ENCODE data around the gene BABAM2. TPM values are rescaled to one million over a fixed set of nuclear protein-coding genes. Genes with fewer than 3 reads are reported as not detected.

Gene BABAM2
- total and polyA plus RNA-seq, 4 donors, result 9.9 to 17.0 (median 13.9) TPM

GRCh38 chr2:27909901-27910300 lies 19.4 kb downstream of the BABAM2 start:
- Histone ChIP-seq H3K9me3 (ENCODE audit: control insufficient read depth in 4 of 4, low read length in 3 of 4) (no peaks in the 10 kb centered on the region), H3K4me3 (ENCODE audit: low read depth in 1 of 3, low read length in 3 of 3) (no peak overlapping the region), H3K9ac (ENCODE audit: low read depth in 1 of 2, low read length in 2 of 2) (no peak overlapping the region), H3K27ac (ENCODE audit: low read depth in 1 of 2, low read length in 2 of 2) (no peak overlapping the region), H3K4me1 (ENCODE audit: control insufficient read depth in 4 of 4, insufficient read depth in 4 of 4, low read length in 3 of 4) (peaks cover 0 to 2% (median 0%) of the 10 kb centered on the region in 4 donors), H3K36me3 (ENCODE audit: control insufficient read depth in 4 of 4, insufficient read depth in 3 of 4, low read depth in 1 of 4, low read length in 3 of 4) (no peaks in the 10 kb centered on the region), H3K27me3 (ENCODE audit: control insufficient read depth in 4 of 4, insufficient read depth in 4 of 4, low read length in 3 of 4) (no peaks in the 10 kb centered on the region)
- no peak for DNase-seq (ENCODE audit: low spot score)
- WGBS, result 87% methylated on average over 2 of the region's 2 CpGs
- TF ChIP-seq GABPA (IDR thresholded peaks at IDR 0.05 in 1 of 2, conservative IDR thresholded peaks at IDR 0.05 in 1 of 2) (no peak), HNF4A (conservative IDR thresholded peaks at IDR 0.05) (no peak), YY1 (IDR thresholded peaks at IDR 0.05) (no peak), TAF1 (conservative IDR thresholded peaks at IDR 0.05) (no peak), ATF3 (IDR thresholded peaks at IDR 0.05) (no peak)

- H3K9ac ChIP-seq (ENCODE audit: low read depth in 1 of 2, low read length in 2 of 2), result no peak overlapping the region
- TF ChIP-seq MAX (IDR thresholded peaks at IDR 0.05) (no peak), ATF3 (IDR thresholded peaks at IDR 0.05) (no peak), TAF1 (conservative IDR thresholded peaks at IDR 0.05) (no peak), HNF4G (IDR thresholded peaks at IDR 0.05) (no peak), GABPA (IDR thresholded peaks at IDR 0.05 in 1 of 2, conservative IDR thresholded peaks at IDR 0.05 in 1 of 2) (no peak), FOXA2 (IDR thresholded peaks at IDR 0.05) (no peak), ZBTB33 (IDR thresholded peaks at IDR 0.05) (no peak), FOXA1 (IDR thresholded peaks at IDR 0.05) (no peak), CTCF (IDR thresholded peaks at IDR 0.05; ENCODE audit: low read depth, low read length, missing input control) (no peak), RAD21 (IDR thresholded peaks at IDR 0.05) (no peak), YY1 (IDR thresholded peaks at IDR 0.05) (no peak), REST (IDR thresholded peaks at IDR 0.05) (no peak), NR2F2 (IDR thresholded peaks at IDR 0.05) (no peak), SP1 (IDR thresholded peaks at IDR 0.05) (no peak)
- H3K9me3 ChIP-seq (ENCODE audit: control insufficient read depth in 4 of 4, low read length in 3 of 4), result no peaks in the 10 kb centered on the region
- no peaks in the 10 kb centered on the region for H3K27me3 ChIP-seq (ENCODE audit: control insufficient read depth in 4 of 4, insufficient read depth in 4 of 4, low read length in 3 of 4)
- peaks cover 5 to 10% (median 6%) of the 10 kb centered on the region in 4 donors for H3K4me1 ChIP-seq (ENCODE audit: control insufficient read depth in 4 of 4, insufficient read depth in 4 of 4, low read length in 3 of 4)
- DNase-seq (ENCODE audit: low spot score), result no peak
- H3K36me3 ChIP-seq (ENCODE audit: control insufficient read depth in 4 of 4, insufficient read depth in 3 of 4, low read depth in 1 of 4, low read length in 3 of 4), result no peaks in the 10 kb centered on the region
- H3K4me3 ChIP-seq (ENCODE audit: low read depth in 1 of 3, low read length in 3 of 3), result no peak overlapping the region
- no peak overlapping the region for H3K27ac ChIP-seq (ENCODE audit: low read depth in 1 of 2, low read length in 2 of 2)
- WGBS, result 98% methylated on average over 2 of the region's 2 CpGs
Observed at GRCh38 chr2:27911458-27912210, 21.1 kb downstream of the BABAM2 start.

All from liver (tissue), 9 donors.